GM21423 (cell line): ENCODE data around the gene HEATR3.
"Not testable (repeated sequence)": the region's sequence is repeated elsewhere in the genome, so short reads cannot be mapped to it uniquely, and the experiment has no call there.

ENCODE experiments used
- ATAC-seq: cut with Tn5 transposase; IDR thresholded peaks from one replicate; pipeline ENCODE4 v1.9.1; 2021; ENCODE audit warnings: mild to moderate bottlenecking, moderate library complexity; ENCODE audit not compliant: unreplicated experiment

HEATR3 gene

GRCh38 chr16:50099957-50100648 lies 34.3 kb downstream of the HEATR3 start:
- no peak for ATAC-seq

GRCh38 chr16:50102051-50102746 lies 36.4 kb downstream of the HEATR3 start:
- no peak for ATAC-seq

GRCh38 chr16:50103764-50104163 lies 38.0 kb downstream of the HEATR3 start:
- ATAC-seq = no peak

GRCh38 chr16:50114357-50115129 lies 48.8 kb downstream of the HEATR3 start:
- ATAC-seq = no peak

GRCh38 chr16:50120711-50121110 lies 54.9 kb downstream of the HEATR3 start:
- ATAC-seq = no peak

- peak; percentile 42 for ATAC-seq
Measured at GRCh38 chr16:50121278-50121677, 55.5 kb downstream of the HEATR3 start.

- ATAC-seq = peak; percentile 59
Measured at GRCh38 chr16:50121721-50122445, 56.1 kb downstream of the HEATR3 start.

GRCh38 chr16:50123417-50123816 lies 57.6 kb downstream of the HEATR3 start:
- no peak for ATAC-seq

GRCh38 chr16:50124769-50125168 lies 59.0 kb downstream of the HEATR3 start:
- ATAC-seq = no peak

- ATAC-seq = no peak
Measured at GRCh38 chr16:50126183-50126582, 60.4 kb downstream of the HEATR3 start.

- not testable (repeated sequence) for ATAC-seq
Measured at GRCh38 chr16:50132571-50132970, 66.8 kb downstream of the HEATR3 start.

GRCh38 chr16:50133214-50133613 lies 67.4 kb downstream of the HEATR3 start:
- no peak for ATAC-seq

- ATAC-seq = no peak
Measured at GRCh38 chr16:50136399-50136798, 70.6 kb downstream of the HEATR3 start.

GRCh38 chr16:50137268-50137667 lies 71.5 kb downstream of the HEATR3 start:
- no peak for ATAC-seq

GRCh38 chr16:50139580-50139979 lies 73.8 kb downstream of the HEATR3 start:
- no peak for ATAC-seq

- ATAC-seq = no peak
Measured at GRCh38 chr16:50144211-50144610, 78.4 kb downstream of the HEATR3 start.

- ATAC-seq = no peak
Measured at GRCh38 chr16:50146479-50147435, 81.0 kb downstream of the HEATR3 start.

- ATAC-seq = no peak
Measured at GRCh38 chr16:50151322-50151721, 85.6 kb downstream of the HEATR3 start.

- no peak for ATAC-seq
Measured at GRCh38 chr16:50151756-50152155, 86.0 kb downstream of the HEATR3 start.

GRCh38 chr16:50152351-50152806 lies 86.6 kb downstream of the HEATR3 start:
- peak; percentile 53 for ATAC-seq
